GM18505 (cell line): Measurements from ENCODE around the gene PTAFR.
A peak's percentile ranks its signal among the peaks of the same experiment; 100 is the strongest.

Experiments
- ATAC-seq: cut with Tn5 transposase; IDR thresholded peaks from one replicate; pipeline ENCODE4 v1.9.1; 2021; ENCODE audit not compliant: unreplicated experiment
- POLR2A ChIP-seq: IDR thresholded peaks from 4 replicates; pipeline ENCODE4 v1.6.1; 2011; ENCODE audit warnings: borderline replicate concordance; ENCODE audit not compliant: insufficient read depth, insufficient read length; ENCODE audit errors: extremely low read depth

PTAFR gene

DNA sequence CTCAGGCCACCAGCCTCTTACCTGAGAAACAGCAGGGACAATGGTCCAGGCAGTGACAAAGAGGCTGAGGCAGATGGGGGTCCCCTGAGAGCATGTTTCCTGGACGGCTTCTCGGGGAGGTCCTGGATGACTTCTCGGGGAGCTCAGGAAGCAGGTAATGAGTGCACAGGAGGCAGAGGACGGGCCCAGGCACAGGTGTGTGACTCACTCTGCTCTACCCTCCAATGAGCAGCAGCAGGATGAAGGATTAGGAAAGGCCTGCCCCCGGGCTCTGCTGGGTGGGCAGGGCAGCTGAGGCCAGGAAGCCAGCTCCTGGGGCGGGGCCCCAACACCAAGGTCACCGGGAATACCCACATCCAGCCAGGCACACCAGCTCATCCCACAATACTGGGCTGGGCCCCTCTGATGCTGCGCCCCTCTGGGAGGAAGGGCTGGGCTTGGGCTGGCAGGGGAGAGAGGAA, 17.2 kb upstream of the PTAFR start:
- no peak for ATAC-seq
- no peak for TF ChIP-seq POLR2A

GRCh38 chr1:28190996-28191645, 14.6 kb upstream of the PTAFR start:
- ATAC-seq = no peak
- no peak for TF ChIP-seq POLR2A

DNA sequence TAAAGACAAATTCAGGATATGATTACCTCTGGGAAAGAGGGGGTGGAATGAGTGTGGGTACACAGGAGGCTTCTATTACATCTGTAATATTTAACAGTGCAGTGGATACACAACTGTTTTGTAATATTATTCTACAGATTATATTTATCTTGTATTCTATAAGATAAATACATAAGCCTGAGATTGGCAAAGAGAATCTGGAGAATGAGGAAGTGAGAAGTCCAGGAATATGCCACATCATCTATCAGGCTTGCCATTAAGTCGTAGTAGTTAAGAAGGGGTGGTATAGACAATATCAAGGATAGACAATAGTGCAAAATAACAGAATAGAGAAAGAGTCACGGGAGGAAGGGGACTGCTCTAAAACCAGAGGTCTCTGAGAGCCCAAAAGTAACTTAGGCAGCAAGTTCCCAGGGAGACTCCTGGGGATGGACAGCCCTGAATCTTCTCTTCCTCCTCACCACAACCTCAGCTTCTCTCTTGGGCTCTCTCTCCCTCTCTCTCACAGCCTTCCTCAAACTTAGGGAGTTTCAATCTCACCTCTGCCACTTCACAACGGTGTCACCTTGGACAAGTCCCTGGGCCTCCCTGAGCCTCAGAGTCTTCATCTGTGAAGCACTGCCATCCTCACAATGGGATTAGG, 14.0 kb upstream of the PTAFR start:
- ATAC-seq = no peak
- TF ChIP-seq POLR2A = no peak

GRCh38 chr1:28185071-28185470, 8.6 kb upstream of the PTAFR start:
- TF ChIP-seq POLR2A = no peak
- ATAC-seq = no peak

DNA sequence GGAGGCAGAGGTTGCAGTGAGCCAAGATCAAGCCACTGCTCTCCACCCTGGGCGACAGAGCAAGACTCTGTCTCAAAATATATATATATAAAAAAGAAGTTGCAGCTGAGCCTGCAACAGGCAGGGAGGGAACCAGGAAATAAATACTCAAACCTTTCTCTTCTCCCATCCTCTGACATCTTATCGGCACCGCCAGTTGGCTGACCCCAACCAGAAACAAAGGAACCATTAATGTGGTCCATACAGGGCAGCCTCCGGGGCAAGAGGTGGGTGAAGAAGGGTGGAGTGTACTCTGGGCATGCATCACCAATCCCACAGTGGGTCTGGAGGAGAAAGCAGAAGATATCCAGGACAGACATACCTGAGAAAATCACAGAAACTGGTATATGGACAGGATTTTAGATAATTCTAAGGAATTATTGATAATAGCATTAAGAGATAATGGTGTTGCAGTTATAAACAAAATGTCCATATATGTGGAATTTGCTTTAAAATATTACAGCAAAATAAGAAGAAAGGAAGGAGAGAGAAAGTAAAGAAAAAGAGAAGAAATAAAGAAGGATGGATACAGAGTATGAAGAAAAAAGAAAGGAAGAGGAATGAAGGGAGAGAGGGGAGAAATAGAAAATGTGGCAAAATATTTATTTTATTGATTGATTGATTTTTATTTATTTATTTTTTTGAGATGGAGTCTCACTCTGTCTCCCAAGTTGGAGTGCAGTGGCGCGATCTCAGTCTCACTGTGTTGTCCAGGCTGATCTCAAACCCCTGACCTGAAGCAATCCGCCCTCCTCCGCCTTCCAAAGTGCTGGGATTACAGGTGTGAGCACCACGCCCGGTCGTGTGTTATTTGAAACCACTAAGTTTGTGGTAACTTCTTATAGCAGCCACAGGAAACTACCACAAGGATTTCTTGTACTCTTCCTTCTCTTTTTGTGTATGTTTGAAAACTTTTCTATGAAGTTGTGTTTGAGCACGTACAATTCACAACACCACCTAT, 4.1 kb upstream of the PTAFR start:
- no peak for ATAC-seq
- no peak for TF ChIP-seq POLR2A

DNA sequence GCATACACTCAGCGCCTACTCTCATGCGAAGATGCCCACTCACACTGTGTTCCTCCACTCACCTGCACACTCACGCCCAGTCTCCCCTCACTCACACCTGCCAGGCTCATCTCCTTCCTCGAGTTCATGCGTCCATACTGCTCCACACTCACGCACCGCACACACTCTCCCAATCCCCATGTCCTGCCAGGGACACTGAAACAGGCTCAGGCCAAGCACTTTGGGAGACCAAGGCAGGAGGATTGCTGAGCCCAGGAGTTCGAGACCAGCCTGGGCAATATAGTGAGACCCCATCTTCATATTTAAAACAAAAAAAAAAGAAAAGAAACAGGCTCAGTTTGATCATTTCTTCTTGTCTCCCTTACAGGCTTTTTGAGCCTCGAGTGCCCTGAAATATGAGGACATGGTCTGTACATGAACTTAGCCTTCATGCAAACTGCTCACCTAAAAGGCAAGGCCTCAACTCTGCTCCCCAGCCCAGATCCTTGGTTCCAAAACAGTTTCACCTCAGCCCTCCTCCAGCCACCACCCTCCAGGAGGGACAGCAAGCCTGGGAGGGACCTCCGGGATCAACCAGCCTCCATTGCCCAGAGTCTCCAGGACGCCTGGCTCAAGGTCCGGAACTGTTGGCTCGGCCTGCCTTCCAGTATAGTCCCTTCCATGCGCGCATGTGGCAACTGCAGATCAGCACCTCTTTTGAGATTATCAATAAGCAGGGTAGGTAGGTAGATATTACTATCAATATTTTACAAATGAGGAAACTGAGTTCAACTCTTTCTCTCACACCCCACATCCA, 2.4 kb upstream of the PTAFR start:
- no peak for TF ChIP-seq POLR2A

GRCh38 chr1:28175955-28176485, 470 bp downstream of the PTAFR start:
- TF ChIP-seq POLR2A = no peak
- ATAC-seq = no peak

More for the DNA sequence above, 2.4 kb upstream of the PTAFR start:
- no peak for ATAC-seq

DNA sequence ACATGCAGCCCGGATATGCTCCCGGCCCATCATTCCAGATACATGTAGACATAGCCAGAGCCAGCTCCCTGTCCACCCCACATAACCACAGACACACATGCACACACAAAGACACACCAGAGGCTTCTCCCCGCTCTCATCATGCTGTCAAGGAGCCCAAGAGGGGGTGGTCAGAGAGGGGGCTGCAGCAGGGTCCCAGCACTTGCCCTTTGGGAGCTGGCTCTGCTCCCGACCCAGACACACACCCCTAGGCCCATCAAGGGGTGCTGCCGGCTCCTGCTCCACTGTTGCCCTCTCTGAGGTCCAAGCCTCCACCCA, 2.6 kb downstream of the PTAFR start:
- no peak for ATAC-seq

DNA sequence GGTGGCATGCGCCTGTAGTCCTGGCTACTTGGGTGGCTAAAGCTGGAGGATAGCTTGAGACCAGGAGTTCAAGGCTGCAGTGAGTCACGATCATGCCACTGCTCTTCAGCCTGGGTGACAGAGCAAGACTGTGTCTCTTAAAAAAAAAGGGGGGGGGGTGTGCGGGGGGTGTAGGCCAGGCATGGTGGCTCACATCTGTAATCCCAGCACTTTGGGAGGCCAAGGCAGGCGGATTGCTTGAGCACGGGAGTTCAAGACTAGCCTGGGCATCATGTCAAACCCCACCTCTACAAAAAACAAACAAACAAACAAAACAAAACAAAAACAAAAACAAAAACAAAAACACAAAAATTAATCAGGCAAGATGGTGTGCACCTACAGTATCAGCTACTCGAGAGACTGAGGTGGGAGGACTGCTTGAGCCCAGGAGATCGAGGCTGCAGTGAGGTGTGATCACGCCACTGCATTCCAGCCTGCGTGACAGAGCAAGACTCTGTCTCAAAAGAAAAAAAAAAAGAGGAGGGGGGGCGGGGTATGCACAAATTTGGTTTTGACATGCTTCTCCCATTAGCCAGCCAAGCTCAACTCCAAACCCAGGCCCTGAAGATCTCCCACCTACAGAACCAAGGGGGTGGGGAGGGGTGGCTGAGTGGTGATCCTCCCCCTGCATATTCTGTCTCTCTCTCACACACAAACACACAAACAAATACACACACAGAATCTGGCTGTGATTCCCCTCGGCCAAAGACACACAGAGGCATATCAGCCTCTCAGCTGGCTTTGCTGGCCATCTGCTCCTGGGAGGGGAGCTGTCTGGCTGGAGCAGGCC, 3.1 kb downstream of the PTAFR start:
- no peak for TF ChIP-seq POLR2A
- ATAC-seq = no peak

More for the DNA sequence above, 2.6 kb downstream of the PTAFR start:
- no peak for TF ChIP-seq POLR2A

GRCh38 chr1:28172713-28173150, 3.8 kb downstream of the PTAFR start:
- peak; percentile 20 for TF ChIP-seq POLR2A
- ATAC-seq = peak; percentile 56

- no peak for ATAC-seq
These were observed 5.2 kb downstream of the PTAFR start for GRCh38 chr1:28171246-28171645.

More at GRCh38 chr1:28171246-28171645, 5.2 kb downstream of the PTAFR start:
- TF ChIP-seq POLR2A = no peak
